CD14-positive monocyte (primary cell): ENCODE measurements around the gene NHS. TPM values are rescaled to one million over a fixed set of nuclear protein-coding genes. Genes with fewer than 3 reads are reported as not detected.

Experiments
- DNase-seq, 3 donors: peaks; one replicate each; pipeline ENCODE4 v3.0.0-alpha.2; 2011 to 2022
- H2AFZ ChIP-seq: 2 replicates; pipeline ENCODE4 v1.6.0; 2012; ENCODE audit warnings: mild to moderate bottlenecking, low read depth, low read length, inconsistent platforms; ENCODE audit not compliant: insufficient read depth, poor library complexity, severe bottlenecking
- H3K27ac ChIP-seq, 2 donors: 1 replicate in 1 of 2; 2 replicates in 1 of 2; pipeline ENCODE4 v1.5.1; 2012 to 2013; ENCODE audit warnings: low read length in 2 of 2, control low read depth in 1 of 2, inconsistent platforms in 1 of 2, low read depth in 1 of 2, mild to moderate bottlenecking in 1 of 2
- H3K27me3 ChIP-seq, 2 donors: one replicate each; pipeline versions ENCODE4 v1.6.0 to v1.6.1; 2011 to 2013; ENCODE audit warnings: low read length in 2 of 2; ENCODE audit not compliant: control insufficient read depth in 2 of 2, insufficient read depth in 2 of 2
- H3K36me3 ChIP-seq, 2 donors: replicated peaks in 1 of 2; 1 replicate in 1 of 2; 2 replicates in 1 of 2; pipeline versions ENCODE4 v1.5.1 to v1.6.1; 2012 to 2013; ENCODE audit warnings: low read length in 2 of 2, control low read depth in 1 of 2, inconsistent platforms in 1 of 2, mild to moderate bottlenecking in 1 of 2; ENCODE audit not compliant: insufficient read depth in 2 of 2, control insufficient read depth in 1 of 2
- H3K4me1 ChIP-seq, 2 donors: 1 replicate in 1 of 2; 2 replicates in 1 of 2; pipeline versions ENCODE4 v1.5.1 to v1.6.1; 2012 to 2013; ENCODE audit warnings: low read length in 2 of 2, control low read depth in 1 of 2, inconsistent platforms in 1 of 2, mild to moderate bottlenecking in 1 of 2, moderate library complexity in 1 of 2; ENCODE audit not compliant: insufficient read depth in 2 of 2, control insufficient read depth in 1 of 2
- H3K4me2 ChIP-seq: replicated peaks from 2 replicates; pipeline ENCODE3; 2012; ENCODE audit warnings: low read length, moderate library complexity, mild to moderate bottlenecking; ENCODE audit not compliant: poor library complexity, severe bottlenecking; ENCODE audit errors: extremely low read depth
- H3K4me3 ChIP-seq, 3 experiments: fragments of 200-600 bp in 1 of 3; sonication (generic) in 1 of 3; replicated peaks in 1 of 3; 1 replicate in 2 of 3; 2 replicates in 1 of 3; pipeline ENCODE4 v1.5.1; 2011 to 2013; ENCODE audit warnings: low read length in 3 of 3, mild to moderate bottlenecking in 3 of 3, control low read depth in 2 of 3, low read depth in 2 of 3, inconsistent platforms in 1 of 3, moderate library complexity in 1 of 3
- H3K79me2 ChIP-seq: 2 replicates; pipeline ENCODE4 v1.6.0; 2012; ENCODE audit warnings: mild to moderate bottlenecking, control low read depth, inconsistent platforms, low read length, moderate library complexity; ENCODE audit not compliant: insufficient read depth
- H3K9ac ChIP-seq: 2 replicates; pipeline ENCODE4 v1.6.0; 2017; ENCODE audit warnings: low read length, mild to moderate bottlenecking; ENCODE audit not compliant: insufficient read depth, poor library complexity, severe bottlenecking
- H3K9me3 ChIP-seq, 2 donors: replicated peaks in 1 of 2; 1 replicate in 1 of 2; 2 replicates in 1 of 2; pipeline versions ENCODE4 v1.5.1 to v1.6.1; 2012 to 2013; ENCODE audit warnings: low read length in 2 of 2, control low read depth in 1 of 2; ENCODE audit not compliant: control insufficient read depth in 1 of 2, insufficient read depth in 1 of 2
- H4K20me1 ChIP-seq: 2 replicates; pipeline ENCODE4 v1.6.0; 2012; ENCODE audit warnings: mild to moderate bottlenecking, low read length, control low read depth, moderate library complexity; ENCODE audit not compliant: insufficient read depth
- H3K27ac Mint-ChIP-seq, 7 donors: one replicate each; pipeline ENCODE4 v1.8.0; 2020; ENCODE audit warnings: mild to moderate bottlenecking in 7 of 7, mixed read lengths in 7 of 7, moderate library complexity in 6 of 7, inconsistent platforms in 2 of 7
- H3K27me3 Mint-ChIP-seq, 3 donors: one replicate each; pipeline ENCODE4 v1.8.0; 2021 to 2022; ENCODE audit warnings: low read depth in 3 of 3, mild to moderate bottlenecking in 3 of 3, mixed read lengths in 3 of 3, moderate library complexity in 3 of 3, inconsistent platforms in 1 of 3
- H3K36me3 Mint-ChIP-seq, 2 donors: one replicate each; pipeline ENCODE4 v1.8.0; 2020; ENCODE audit warnings: mixed read lengths in 2 of 2, inconsistent platforms in 1 of 2, mild to moderate bottlenecking in 1 of 2
- H3K4me1 Mint-ChIP-seq: one replicate; pipeline ENCODE4 v1.8.0; 2020; ENCODE audit warnings: mild to moderate bottlenecking, mixed read lengths
- H3K4me3 Mint-ChIP-seq, 2 donors: one replicate each; pipeline ENCODE4 v1.8.0; 2020; ENCODE audit warnings: mild to moderate bottlenecking in 2 of 2, mixed read lengths in 2 of 2, moderate library complexity in 1 of 2
- H3K9me3 Mint-ChIP-seq, 7 donors: one replicate each; pipeline ENCODE4 v1.8.0; 2020 to 2022; ENCODE audit warnings: mixed read lengths in 7 of 7, mild to moderate bottlenecking in 6 of 7, moderate library complexity in 6 of 7, inconsistent platforms in 2 of 7
- CTCF ChIP-seq: fragments of 200-600 bp; IDR thresholded peaks from one replicate; pipeline ENCODE4 v1.8.0; 2022; ENCODE audit warnings: antibody characterized with exemption, mild to moderate bottlenecking
- WGBS: methylation state at CpG from one replicate; pipeline ENCODE4 v1.1.5; 2013; ENCODE audit warnings: missing lambda C conversion rate; ENCODE audit not compliant: insufficient coverage; 5-methylcytosine and 5-hydroxymethylcytosine counted together
- intact Hi-C, 2 donors: fragments of 100-400 bp; cut with micrococcal nuclease; formaldehyde crosslinking; loops; one replicate each; pipeline versions ENCODE4 v1.15.0 to v1.15.1; 2023
- polyA plus RNA-seq, 3 donors: library from polyadenylated mRNA; depleted of rRNA in 1 of 3; unstranded in 2 of 3; stranded (reverse) in 1 of 3; fragments of 300-500 nt in 2 of 3; fragments of >200 nt in 1 of 3; fragmentation: Illumina TruSeq in 2 of 3; gene quantifications; 1 replicate in 2 of 3; 2 replicates in 1 of 3; pipeline ENCODE4 v1.2.3, GENCODE V29; 2012 to 2021

The NHS gene
- polyA plus RNA-seq, 3 donors, result 0.86 to 1.8 (median 1.3) TPM

- TF ChIP-seq CTCF, result no peak
- Histone ChIP-seq H3K9me3 (no peaks in the 10 kb centered on the region), H3K4me2 (no peak overlapping the region), H3K79me2 (no peaks in the 10 kb centered on the region), H3K36me3 (no peaks in the 10 kb centered on the region), H3K9ac (no peak overlapping the region), H3K4me3 (no peak overlapping the region), H4K20me1 (no peaks in the 10 kb centered on the region), H3K27ac (no peak overlapping the region), H2AFZ (no peak overlapping the region), H3K27me3 (no peaks in the 10 kb centered on the region), H3K4me1 (peaks cover 9 to 13% of the 10 kb centered on the region in 2 donors)
- H3K9me3 Mint-ChIP-seq, result no peaks in the 10 kb centered on the region
- peak overlapping the region in 1 of 7 donors; percentile 26 for H3K27ac Mint-ChIP-seq
- intact Hi-C loops, result no loop called here
- peaks cover 22% of the 10 kb centered on the region for H3K4me1 Mint-ChIP-seq
- peaks cover 1 to 3% (median 2%) of the 10 kb centered on the region in 3 donors for H3K27me3 Mint-ChIP-seq
- DNase-seq, result peak in 1 of 3 donors; percentile 10
- no peak overlapping the region for H3K4me3 Mint-ChIP-seq
- 100% methylated on average over 1 of the region's 6 CpGs for WGBS
- no peaks in the 10 kb centered on the region for H3K36me3 Mint-ChIP-seq
These were observed 179.0 kb downstream of the NHS start for GRCh38 chrX:17553961-17554482.

DNA sequence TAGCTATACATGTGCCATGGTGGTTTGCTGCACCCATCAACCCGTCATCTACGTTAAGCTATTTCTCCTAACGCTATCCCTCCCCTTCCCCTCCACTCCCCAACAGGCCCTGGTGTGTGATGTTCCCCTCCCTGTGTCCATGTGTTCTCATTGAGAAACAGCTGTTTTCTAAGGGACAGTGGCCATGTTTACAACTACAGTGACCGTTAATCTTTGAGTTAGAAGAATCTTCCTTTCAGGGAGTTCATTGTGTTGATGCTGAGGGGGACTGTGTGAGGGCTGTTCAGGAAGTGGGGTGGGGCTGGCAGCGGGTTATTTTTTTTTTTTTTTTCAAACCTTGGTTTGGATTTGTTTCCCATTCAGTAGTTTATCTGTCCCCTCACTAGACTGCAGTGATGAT, 179.9 kb downstream of the NHS start:
- no peaks in the 10 kb centered on the region for H3K36me3 ChIP-seq
- H3K9me3 ChIP-seq, result no peaks in the 10 kb centered on the region
- no peaks in the 10 kb centered on the region for H3K79me2 ChIP-seq
- no peak for DNase-seq
- no peak overlapping the region for H3K4me2 ChIP-seq
- H4K20me1 ChIP-seq, result no peaks in the 10 kb centered on the region
- Mint-ChIP-seq H3K4me3 (no peak overlapping the region), H3K27me3 (peaks cover 2 to 3% (median 2%) of the 10 kb centered on the region in 3 donors), H3K27ac (peak overlapping the region in 2 of 7 donors; percentile 5 to 30), H3K9me3 (no peaks in the 10 kb centered on the region), H3K36me3 (no peaks in the 10 kb centered on the region), H3K4me1 (peaks cover 26% of the 10 kb centered on the region)
- no CpG with 5 or more reads among the region's 5 CpGs for WGBS
- H3K4me3 ChIP-seq, result no peak overlapping the region
- no peaks in the 10 kb centered on the region for H3K27me3 ChIP-seq
- H3K27ac ChIP-seq, result no peak overlapping the region
- no peak overlapping the region for H2AFZ ChIP-seq
- no peak overlapping the region for H3K9ac ChIP-seq
- no peak for TF ChIP-seq CTCF
- intact Hi-C loops, result no loop called here
- H3K4me1 ChIP-seq, result peaks cover 18 to 22% of the 10 kb centered on the region in 2 donors
